GM19395 (cell line): Measurements from ENCODE around the gene GPR157.
"Not testable (repeated sequence)": the region's sequence is repeated elsewhere in the genome, so short reads cannot be mapped to it uniquely, and the experiment has no call there.

Experiments
- ATAC-seq: cut with Tn5 transposase; IDR thresholded peaks from one replicate; pipeline ENCODE4 v1.9.1; 2021; ENCODE audit warnings: mild to moderate bottlenecking, moderate library complexity; ENCODE audit not compliant: unreplicated experiment

The GPR157 gene

GRCh38 chr1:9119745-9120144 lies 9.2 kb downstream of the GPR157 start:
- ATAC-seq: no peak

GRCh38 chr1:9118186-9118585 lies 10.7 kb downstream of the GPR157 start:
- ATAC-seq: no peak

- no peak for ATAC-seq
Measured at GRCh38 chr1:9115351-9116205, 13.3 kb downstream of the GPR157 start.

GRCh38 chr1:9112961-9113880 lies 15.7 kb downstream of the GPR157 start:
- ATAC-seq: no peak

- ATAC-seq: no peak
Measured at GRCh38 chr1:9111957-9112356, 16.9 kb downstream of the GPR157 start.

GRCh38 chr1:9111357-9111691 lies 17.6 kb downstream of the GPR157 start:
- ATAC-seq: no peak

- ATAC-seq: peak; percentile 74
Measured at GRCh38 chr1:9110669-9111356, 18.1 kb downstream of the GPR157 start.

GRCh38 chr1:9108056-9108665 lies 20.7 kb downstream of the GPR157 start:
- ATAC-seq: no peak

GRCh38 chr1:9107136-9107535 lies 21.8 kb downstream of the GPR157 start:
- no peak for ATAC-seq

GRCh38 chr1:9106286-9106685 lies 22.6 kb downstream of the GPR157 start:
- no peak for ATAC-seq

- ATAC-seq: no peak
Measured at GRCh38 chr1:9105336-9105867, 23.5 kb downstream of the GPR157 start.

GRCh38 chr1:9101510-9102146 lies 27.3 kb downstream of the GPR157 start:
- peak; percentile 60 for ATAC-seq

GRCh38 chr1:9100471-9101043 lies 28.3 kb downstream of the GPR157 start:
- ATAC-seq: no peak

GRCh38 chr1:9099555-9099954 lies 29.3 kb downstream of the GPR157 start:
- no peak for ATAC-seq

GRCh38 chr1:9097947-9098705 lies 30.8 kb downstream of the GPR157 start:
- no peak for ATAC-seq

GRCh38 chr1:9095818-9096217 lies 33.1 kb downstream of the GPR157 start:
- no peak for ATAC-seq

GRCh38 chr1:9093996-9094595 lies 34.8 kb downstream of the GPR157 start:
- not testable (repeated sequence) for ATAC-seq

GRCh38 chr1:9093581-9093980 lies 35.3 kb downstream of the GPR157 start:
- no peak for ATAC-seq

- ATAC-seq: no peak
Measured at GRCh38 chr1:9093091-9093490, 35.8 kb downstream of the GPR157 start.
